HuH-7 (cell line): ENCODE results near the gene DCAF17.

ENCODE experiments used
- DNase-seq: peaks from one replicate; pipeline ENCODE4 v3.0.0; 2011; ENCODE audit warnings: low spot score

Gene DCAF17, protein sequence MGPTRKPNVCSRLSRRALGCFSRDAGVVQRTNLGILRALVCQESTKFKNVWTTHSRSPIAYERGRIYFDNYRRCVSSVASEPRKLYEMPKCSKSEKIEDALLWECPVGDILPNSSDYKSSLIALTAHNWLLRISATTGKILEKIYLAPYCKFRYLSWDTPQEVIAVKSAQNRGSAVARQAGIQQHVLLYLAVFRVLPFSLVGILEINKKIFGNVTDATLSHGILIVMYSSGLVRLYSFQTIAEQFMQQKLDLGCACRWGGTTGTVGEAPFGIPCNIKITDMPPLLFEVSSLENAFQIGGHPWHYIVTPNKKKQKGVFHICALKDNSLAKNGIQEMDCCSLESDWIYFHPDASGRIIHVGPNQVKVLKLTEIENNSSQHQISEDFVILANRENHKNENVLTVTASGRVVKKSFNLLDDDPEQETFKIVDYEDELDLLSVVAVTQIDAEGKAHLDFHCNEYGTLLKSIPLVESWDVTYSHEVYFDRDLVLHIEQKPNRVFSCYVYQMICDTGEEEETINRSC

GRCh38 chr2:171434013-171434989, at the start of gene DCAF17:
TSS of gene DCAF17 (plus strand) at chr2:171434226. CDS start at chr2:171434578, 352 bp downstream.
- peak; percentile 91 for DNase-seq

DNA sequence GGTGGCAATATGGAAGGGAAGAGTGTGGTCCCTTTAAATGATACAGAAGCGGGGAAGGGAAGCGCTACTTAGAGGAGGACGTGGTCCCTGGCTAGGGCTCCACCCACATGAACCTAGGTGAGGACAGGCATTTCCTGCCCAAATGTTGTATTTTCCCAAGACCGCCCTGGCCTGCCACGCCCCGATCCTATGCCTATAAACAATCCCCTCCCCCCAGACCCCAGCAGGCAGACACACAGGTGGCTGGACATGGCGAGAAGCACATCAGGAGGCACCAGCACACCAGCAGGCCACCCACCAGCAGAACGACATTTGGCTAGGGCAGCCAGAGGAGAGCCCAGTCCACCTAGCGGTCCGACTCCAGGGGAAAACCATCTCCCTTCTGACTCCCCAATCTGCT, 47.4 kb upstream of the DCAF17 start:
- DNase-seq: no peak

GRCh38 chr2:171387052-171387451, 47.0 kb upstream of the DCAF17 start:
- DNase-seq: no peak

- DNase-seq: no peak
Measured at GRCh38 chr2:171389325-171389724, 44.7 kb upstream of the DCAF17 start.

DNA sequence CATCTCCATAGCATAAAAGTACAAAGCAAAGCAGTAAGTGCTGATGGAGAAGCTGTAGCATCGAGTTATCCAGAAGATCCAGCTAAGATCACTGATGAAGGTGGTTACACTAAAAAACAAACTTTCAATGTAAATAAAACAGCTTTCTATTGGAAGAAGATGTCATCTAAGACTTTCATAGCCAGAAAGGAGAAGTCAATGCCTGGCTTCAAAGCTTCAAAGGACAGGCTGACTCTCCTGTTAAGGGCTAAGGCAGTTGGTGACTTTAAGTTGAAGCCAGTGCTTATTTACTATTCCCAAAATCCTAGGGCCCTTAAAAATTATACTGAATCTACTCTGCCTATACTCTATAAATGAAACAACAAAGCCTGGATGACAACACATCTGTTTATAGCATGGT, 44.2 kb upstream of the DCAF17 start:
- DNase-seq: no peak

GRCh38 chr2:171390941-171391516, 43.0 kb upstream of the DCAF17 start:
- DNase-seq: no peak

DNA sequence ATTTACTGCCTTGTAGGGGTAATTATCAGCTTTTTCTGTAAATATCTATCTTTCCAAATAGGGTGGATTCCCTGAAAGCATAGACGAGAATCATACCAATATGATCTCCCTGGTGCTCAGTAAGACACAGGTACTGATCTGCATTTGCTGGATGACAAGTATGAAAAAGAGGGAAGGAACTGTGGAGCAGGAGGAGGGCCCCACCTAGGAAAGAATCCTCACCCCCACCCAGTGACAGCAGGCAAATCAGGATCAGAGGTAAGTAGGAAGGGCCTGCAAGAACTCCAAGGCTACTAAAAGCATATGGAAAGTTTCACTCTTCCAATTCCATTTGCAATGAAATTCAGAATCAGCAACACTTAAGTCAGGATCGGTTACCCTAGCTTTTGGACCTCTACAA, 42.5 kb upstream of the DCAF17 start:
- no peak for DNase-seq

- DNase-seq: no peak
Measured at GRCh38 chr2:171393487-171393886, 40.5 kb upstream of the DCAF17 start.

DNA sequence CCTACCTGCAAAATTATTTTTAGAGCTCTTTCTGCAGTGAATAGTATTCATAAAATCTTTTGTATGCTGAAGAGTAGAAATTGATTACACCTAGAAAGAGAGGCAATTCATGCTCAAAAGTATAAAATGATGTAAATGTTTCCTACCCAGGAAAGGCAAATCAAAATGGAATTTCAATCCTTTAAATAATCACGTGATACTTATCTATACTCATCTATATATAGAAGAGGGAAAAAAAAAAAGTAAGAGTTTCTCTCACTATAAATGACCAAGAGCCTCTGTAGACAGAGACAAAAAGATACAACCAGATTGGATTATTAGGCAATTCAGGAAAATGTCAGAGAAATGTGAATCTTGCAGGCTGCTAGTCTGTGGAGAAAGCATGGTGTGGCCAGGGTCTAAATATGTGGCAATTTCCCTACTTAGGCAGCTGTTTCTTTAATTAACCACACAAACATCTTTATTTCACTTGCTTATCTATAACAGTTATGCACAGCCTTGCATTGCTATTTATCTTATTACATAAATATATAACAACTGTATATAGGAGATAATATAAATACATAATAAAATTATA, 39.8 kb upstream of the DCAF17 start:
- no peak for DNase-seq

DNA sequence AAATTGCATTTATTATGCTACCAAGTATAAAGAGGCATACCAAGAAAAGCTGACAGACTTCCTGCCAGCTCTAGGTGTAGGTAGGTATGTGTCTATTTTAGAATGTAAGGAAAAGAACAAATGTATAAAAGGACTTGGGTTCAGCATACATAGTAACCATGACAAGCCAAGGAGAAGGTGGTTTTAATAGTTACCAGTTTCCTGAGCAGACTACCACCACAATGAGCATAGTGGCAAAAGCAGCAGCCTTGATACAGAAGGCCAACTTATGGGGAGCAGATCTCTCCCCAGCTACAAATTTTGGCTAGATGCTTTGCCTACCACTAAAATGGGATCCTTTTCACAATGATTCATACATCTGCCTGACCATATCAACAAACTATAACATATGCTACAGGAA, 34.7 kb upstream of the DCAF17 start:
- no peak for DNase-seq

GRCh38 chr2:171400395-171400794, 33.6 kb upstream of the DCAF17 start:
- no peak for DNase-seq

DNA sequence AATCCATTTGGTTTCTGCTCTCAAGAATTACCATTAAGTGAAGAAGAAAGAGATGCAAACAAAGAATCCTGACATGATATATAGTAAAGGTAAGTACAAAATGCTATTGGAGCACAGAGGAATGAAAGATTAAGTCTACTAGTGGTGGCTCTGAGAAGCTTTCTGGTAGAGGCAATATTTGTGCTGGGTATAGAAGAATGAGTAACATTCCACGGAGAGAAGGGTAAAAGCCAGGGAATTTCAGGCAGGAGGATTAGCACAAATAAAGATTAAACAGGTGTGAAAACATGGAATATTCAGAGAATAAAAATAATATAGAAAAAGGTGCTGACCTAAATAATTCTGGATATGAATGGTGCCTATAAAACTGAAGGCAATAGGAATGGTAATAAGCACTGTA, 32.1 kb upstream of the DCAF17 start:
- DNase-seq: no peak

DNA sequence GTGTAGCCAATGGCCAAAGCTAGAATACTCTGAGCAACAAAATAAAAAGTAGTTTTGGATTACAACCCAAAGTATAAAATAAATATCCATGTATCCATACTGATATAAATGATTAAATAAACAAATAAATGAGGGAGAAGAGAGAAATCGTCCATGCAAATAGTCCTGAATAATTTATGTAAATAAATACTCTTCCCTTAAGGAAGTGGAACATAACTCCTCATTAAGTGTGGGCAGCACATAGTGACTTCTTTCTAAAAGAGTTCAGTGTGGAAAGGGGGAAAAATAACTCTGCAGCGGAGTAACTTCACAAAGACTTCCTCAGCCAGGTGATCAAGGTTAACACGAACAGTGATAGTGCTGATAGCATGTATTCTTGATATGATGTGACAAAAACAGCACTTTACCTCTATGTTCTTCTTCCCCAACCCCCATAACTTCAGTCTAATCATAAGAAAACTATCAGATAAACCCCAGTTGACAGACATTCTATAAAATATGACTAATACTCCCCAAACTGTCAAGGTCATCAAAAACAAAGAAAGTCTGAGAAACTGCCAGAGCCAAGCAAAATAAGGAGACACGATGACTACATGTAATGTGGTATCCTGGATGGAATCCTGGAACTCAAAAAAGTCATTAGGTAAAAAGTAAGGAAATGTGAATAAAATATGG, 31.0 kb upstream of the DCAF17 start:
- no peak for DNase-seq

DNA sequence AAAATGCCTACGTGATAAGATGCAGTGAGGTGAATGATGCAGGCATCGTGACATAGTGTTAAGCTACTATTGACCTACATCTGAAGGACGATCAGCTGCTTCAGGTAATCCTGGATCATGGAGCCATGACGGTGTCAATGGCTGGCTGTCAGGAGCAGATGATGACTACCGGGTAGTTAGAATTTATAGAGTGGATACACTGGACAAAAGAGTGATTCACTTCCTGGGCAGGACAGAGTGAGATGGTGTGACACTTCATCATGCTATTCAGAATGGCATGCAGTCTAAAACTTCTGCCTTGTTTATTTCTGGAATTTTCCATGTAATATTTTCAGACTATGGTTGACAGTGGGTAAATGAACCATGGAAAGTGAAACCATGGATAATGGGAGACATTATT, 29.8 kb upstream of the DCAF17 start:
- no peak for DNase-seq

DNA sequence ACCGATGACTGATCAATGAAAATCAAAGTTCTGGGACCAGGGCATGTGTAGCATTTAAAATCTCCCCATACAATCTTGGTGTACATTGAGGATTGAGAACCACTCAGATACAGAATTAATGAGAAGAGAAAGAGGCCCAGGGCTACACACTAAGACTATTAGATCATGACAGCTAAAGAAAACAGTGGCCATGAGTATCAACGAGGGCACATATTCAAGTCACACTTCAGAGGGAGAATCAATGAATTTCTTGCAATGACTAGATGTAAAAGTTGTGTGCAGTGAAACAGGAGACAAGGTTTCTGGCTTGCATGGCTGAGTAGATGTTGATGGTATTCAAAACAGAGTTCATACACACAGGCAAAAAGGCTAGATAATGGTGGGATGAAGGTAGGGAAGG, 29.3 kb upstream of the DCAF17 start:
- no peak for DNase-seq

GRCh38 chr2:171405546-171405945, 28.5 kb upstream of the DCAF17 start:
- DNase-seq: no peak

GRCh38 chr2:171406044-171406443, 28.0 kb upstream of the DCAF17 start:
- no peak for DNase-seq

DNA sequence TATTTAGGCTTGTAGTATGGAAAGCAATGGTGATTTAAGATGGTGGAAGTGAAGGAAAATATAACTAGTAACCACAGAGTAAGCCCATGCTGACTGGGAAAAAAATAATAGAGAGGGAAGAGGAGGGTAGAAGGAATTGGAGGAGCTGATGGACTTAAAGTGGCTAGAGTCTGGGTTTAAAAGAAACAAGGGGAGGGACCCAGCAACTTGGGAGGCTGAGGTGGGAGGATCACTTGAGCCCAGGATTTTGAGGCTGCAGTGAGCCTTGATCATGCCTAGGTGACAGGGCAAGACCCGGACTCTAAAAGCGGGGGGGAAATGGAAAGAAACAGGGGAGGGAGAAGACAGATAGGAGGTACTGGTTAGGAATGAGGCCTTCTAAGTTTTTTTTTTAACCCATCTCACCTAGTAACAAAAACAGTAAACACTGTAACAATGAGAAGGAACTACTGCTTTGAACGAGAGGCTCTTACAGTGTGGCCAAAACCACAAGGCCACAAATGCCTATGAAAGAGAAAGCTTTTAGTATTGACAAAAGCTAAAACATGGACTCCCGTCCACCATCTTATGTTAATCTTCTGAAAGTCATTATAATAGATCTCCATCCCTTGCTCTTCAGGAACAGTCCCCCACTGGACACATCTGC, 26.9 kb upstream of the DCAF17 start:
- no peak for DNase-seq

GRCh38 chr2:171407676-171408044, 26.4 kb upstream of the DCAF17 start:
- no peak for DNase-seq

- DNase-seq: no peak
Measured at GRCh38 chr2:171409436-171409971, 24.5 kb upstream of the DCAF17 start.

DNA sequence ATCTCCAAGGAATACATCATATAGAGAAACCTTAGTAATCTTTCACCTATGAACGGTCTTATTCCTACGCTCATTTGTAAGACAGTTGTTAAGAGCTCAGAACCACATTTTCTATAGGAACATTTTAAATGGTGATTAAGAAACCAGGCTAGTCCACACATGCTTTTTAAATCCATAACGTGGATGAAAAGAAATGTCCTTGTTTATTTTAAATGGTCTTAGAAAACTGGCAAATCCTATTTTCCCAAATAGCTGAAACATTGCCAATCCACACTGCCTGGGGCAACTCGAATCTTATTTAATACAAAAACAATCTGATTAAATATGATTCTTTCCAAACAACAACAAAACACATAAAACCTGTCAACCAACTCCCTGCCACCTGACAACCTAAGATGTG, 23.9 kb upstream of the DCAF17 start:
- no peak for DNase-seq
